Vagina (tissue), 2 donors: ENCODE results near the gene CYTH2. TPM values are rescaled to one million over a fixed set of nuclear protein-coding genes. Genes with fewer than 3 reads are reported as not detected.

Experiments
- DNase-seq, 2 donors: peaks; one replicate each; pipeline ENCODE4 v3.0.0-alpha.2; 2017; ENCODE audit errors: extremely low spot score in 2 of 2
- H3K27ac ChIP-seq: fragments of 200-600 bp; sonication (generic); one replicate; pipeline ENCODE4 v1.5.1; 2019
- H3K27me3 ChIP-seq: fragments of 200-600 bp; sonication (generic); one replicate; pipeline ENCODE4 v1.5.1; 2019
- H3K36me3 ChIP-seq, 2 donors: fragments of 200-600 bp; sonication (generic); one replicate each; pipeline ENCODE4 v1.5.1; 2017 to 2019
- H3K4me1 ChIP-seq: fragments of 200-600 bp; sonication (generic); one replicate; pipeline ENCODE4 v1.5.1; 2019
- H3K4me3 ChIP-seq, 2 donors: fragments of 200-600 bp; sonication (generic); 1 replicate in 1 of 2; 2 replicates in 1 of 2; pipeline ENCODE4 v1.5.1; 2016 to 2019
- H3K9me3 ChIP-seq: fragments of 200-600 bp; sonication (generic); one replicate; pipeline ENCODE4 v1.5.1; 2019
- POLR2A ChIP-seq, 2 donors: fragments of 450-650 bp; IDR thresholded peaks; one replicate each; pipeline ENCODE4 v1.6.1; 2017; ENCODE audit warnings: antibody characterized with exemption in 2 of 2, mild to moderate bottlenecking in 2 of 2, moderate library complexity in 2 of 2
- POLR2AphosphoS5 ChIP-seq, 2 donors: sonication (generic); formaldehyde crosslinking; IDR thresholded peaks; one replicate each; pipeline ENCODE4 v1.9.0; 2017; ENCODE audit warnings: antibody characterized with exemption in 2 of 2, mild to moderate bottlenecking in 2 of 2, low read depth in 1 of 2; ENCODE audit not compliant: insufficient read depth in 1 of 2
- intact Hi-C: fragments of 100-400 bp; cut with DNase I; formaldehyde crosslinking; loops from one replicate; pipeline ENCODE4 v1.15.1; 2023
- total RNA-seq: library from RNA; depleted of rRNA; stranded (reverse); fragments of >200 nt; gene quantifications from one replicate; pipeline ENCODE4 v1.2.3, GENCODE V29; 2016
- TF ChIP-seq, protein P1 (sequence below), 3 experiments: fragments of 450-650 bp in 2 of 3; fragments of 200-600 bp in 1 of 3; sonication (generic) in 1 of 3; IDR thresholded peaks; one replicate each; pipeline ENCODE4 v1.5.1; 2017 to 2019; ENCODE audit warnings: antibody characterized with exemption in 3 of 3, mild to moderate bottlenecking in 2 of 3, moderate library complexity in 2 of 3

The CYTH2 gene
- total RNA-seq, 1 donor from 2014 or later, result 87.2 TPM

DNA sequence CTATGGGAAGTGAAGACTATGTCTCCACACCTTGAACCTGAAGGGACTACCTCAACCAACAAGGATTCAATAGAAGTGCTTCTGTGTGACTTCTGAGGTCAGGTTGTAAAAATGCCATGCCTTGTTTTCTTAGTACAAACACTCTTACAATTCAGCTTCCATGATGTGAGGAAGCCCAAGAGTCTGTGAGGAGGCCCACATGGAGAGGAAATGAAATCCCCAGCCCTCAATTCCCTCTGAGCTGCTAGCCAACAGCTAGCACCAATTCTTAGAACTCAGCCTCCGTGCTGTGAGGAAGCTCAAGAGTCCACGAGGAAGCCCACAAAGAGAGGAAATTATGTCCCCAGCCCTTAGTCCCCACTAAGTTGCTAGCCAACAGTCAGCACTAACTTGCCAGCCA, 55.1 kb downstream of the CYTH2 start:
- H3K4me3 ChIP-seq, result no peak overlapping the region
- no peaks in the 10 kb centered on the region for H3K27me3 ChIP-seq
- DNase-seq, result no peak
- peaks cover 8% of the 10 kb centered on the region for H3K9me3 ChIP-seq
- no peak overlapping the region for H3K27ac ChIP-seq
- TF ChIP-seq POLR2A (IDR thresholded peaks at IDR 0.05) (no peak), POLR2AphosphoS5 (IDR thresholded peaks at IDR 0.05; ENCODE audit: insufficient read depth in 1 of 2, low read depth in 1 of 2) (no peak)
- TF ChIP-seq, protein P1, sequence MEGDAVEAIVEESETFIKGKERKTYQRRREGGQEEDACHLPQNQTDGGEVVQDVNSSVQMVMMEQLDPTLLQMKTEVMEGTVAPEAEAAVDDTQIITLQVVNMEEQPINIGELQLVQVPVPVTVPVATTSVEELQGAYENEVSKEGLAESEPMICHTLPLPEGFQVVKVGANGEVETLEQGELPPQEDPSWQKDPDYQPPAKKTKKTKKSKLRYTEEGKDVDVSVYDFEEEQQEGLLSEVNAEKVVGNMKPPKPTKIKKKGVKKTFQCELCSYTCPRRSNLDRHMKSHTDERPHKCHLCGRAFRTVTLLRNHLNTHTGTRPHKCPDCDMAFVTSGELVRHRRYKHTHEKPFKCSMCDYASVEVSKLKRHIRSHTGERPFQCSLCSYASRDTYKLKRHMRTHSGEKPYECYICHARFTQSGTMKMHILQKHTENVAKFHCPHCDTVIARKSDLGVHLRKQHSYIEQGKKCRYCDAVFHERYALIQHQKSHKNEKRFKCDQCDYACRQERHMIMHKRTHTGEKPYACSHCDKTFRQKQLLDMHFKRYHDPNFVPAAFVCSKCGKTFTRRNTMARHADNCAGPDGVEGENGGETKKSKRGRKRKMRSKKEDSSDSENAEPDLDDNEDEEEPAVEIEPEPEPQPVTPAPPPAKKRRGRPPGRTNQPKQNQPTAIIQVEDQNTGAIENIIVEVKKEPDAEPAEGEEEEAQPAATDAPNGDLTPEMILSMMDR (IDR thresholded peaks at IDR 0.05), result no peak
- H3K4me1 ChIP-seq, result no peaks in the 10 kb centered on the region
- H3K36me3 ChIP-seq, result no peaks in the 10 kb centered on the region
- intact Hi-C loops, result no loop called here

DNA sequence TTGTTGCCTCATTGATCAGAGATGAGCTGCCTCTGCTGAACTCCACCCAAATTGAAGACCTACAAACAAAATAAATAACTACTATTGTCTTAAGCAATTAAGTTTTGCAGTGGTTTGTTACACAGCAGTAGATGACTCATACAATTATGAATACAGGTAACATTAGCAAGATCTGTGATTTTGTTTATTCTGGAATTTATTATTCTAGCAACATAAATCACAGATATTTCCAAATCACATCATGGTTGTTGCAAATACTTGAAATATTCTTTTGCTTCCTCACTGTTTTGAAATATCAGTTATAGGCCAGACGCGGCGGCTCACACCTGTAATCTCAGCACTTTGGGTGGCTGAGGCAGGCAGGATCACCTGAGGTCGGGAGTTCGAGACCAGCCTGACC, 55.6 kb downstream of the CYTH2 start:
- Histone ChIP-seq H3K27me3 (no peaks in the 10 kb centered on the region), H3K36me3 (no peaks in the 10 kb centered on the region), H3K9me3 (peaks cover 8% of the 10 kb centered on the region), H3K27ac (no peak overlapping the region), H3K4me1 (no peaks in the 10 kb centered on the region), H3K4me3 (no peak overlapping the region)
- no peak for DNase-seq
- TF ChIP-seq POLR2AphosphoS5 (IDR thresholded peaks at IDR 0.05; ENCODE audit: insufficient read depth in 1 of 2, low read depth in 1 of 2) (no peak), POLR2A (IDR thresholded peaks at IDR 0.05) (no peak)
- TF ChIP-seq, protein P1 (IDR thresholded peaks at IDR 0.05), result no peak
- intact Hi-C loops, result no loop called here

DNA sequence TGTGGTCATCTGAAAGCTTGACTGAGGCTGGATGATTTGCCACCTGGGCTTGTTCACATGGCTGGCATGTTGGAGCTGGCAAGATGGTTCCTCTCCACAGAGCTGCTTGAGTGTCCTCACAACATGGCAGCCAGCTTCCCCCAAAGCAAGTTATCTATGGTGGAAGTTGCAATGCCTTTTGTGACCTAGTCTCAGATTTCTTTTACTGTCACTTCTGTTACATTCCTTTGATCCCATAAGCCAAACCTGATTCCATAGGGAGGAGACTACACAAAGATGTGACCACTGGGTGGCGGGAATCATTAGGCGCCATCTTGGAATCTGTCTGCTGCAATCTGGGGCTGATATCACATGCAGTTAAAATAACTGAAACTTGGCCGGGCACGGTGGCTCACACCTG, 60.0 kb downstream of the CYTH2 start:
- DNase-seq, result no peak
- Histone ChIP-seq H3K36me3 (no peaks in the 10 kb centered on the region), H3K27ac (no peak overlapping the region), H3K4me3 (no peak overlapping the region), H3K9me3 (peaks cover 8% of the 10 kb centered on the region), H3K27me3 (no peaks in the 10 kb centered on the region), H3K4me1 (no peaks in the 10 kb centered on the region)
- intact Hi-C loops, result no loop called here
- TF ChIP-seq, protein P1 (IDR thresholded peaks at IDR 0.05), result no peak
- TF ChIP-seq POLR2A (IDR thresholded peaks at IDR 0.05) (no peak), POLR2AphosphoS5 (IDR thresholded peaks at IDR 0.05; ENCODE audit: insufficient read depth in 1 of 2, low read depth in 1 of 2) (no peak)

DNA sequence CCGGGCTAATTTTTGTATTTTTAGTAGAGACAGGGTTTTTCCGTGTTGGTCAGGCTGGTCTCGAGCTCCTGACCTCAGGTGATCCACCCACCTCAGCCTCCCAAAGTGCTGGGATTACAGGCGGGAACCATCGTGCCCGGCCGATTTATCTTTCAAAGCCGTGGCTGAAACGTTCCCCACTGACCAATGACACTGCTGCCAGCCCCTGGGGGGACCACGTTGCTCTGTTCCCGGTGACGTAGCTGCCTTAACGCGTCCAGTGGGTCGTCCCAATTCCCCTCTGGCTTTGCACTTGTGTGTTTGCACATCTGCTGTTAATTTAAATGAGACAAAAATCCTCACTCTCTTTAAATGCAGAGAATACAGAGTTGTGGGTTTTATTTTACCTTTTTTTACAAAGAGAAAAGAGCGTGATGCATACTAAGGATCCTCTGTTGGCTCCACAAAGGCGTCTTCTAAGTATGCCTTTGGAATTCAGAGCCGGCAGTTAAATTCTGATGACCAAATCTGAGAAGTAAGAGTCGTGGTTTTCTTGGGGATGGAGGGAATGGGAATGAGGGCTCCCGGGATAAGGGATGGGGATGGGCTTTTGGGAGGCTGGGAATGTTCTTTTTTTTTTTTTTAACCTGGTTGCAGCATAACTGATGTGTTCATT, 61.0 kb downstream of the CYTH2 start:
- intact Hi-C loops, result no loop called here
- H3K36me3 ChIP-seq, result no peaks in the 10 kb centered on the region
- peaks cover 8% of the 10 kb centered on the region for H3K9me3 ChIP-seq
- no peak overlapping the region for H3K27ac ChIP-seq
- H3K4me3 ChIP-seq, result no peak overlapping the region
- TF ChIP-seq POLR2AphosphoS5 (IDR thresholded peaks at IDR 0.05; ENCODE audit: insufficient read depth in 1 of 2, low read depth in 1 of 2) (no peak), POLR2A (IDR thresholded peaks at IDR 0.05) (no peak)
- TF ChIP-seq, protein P1 (IDR thresholded peaks at IDR 0.05), result no peak
- no peaks in the 10 kb centered on the region for H3K4me1 ChIP-seq
- no peak for DNase-seq
- H3K27me3 ChIP-seq, result no peaks in the 10 kb centered on the region

DNA sequence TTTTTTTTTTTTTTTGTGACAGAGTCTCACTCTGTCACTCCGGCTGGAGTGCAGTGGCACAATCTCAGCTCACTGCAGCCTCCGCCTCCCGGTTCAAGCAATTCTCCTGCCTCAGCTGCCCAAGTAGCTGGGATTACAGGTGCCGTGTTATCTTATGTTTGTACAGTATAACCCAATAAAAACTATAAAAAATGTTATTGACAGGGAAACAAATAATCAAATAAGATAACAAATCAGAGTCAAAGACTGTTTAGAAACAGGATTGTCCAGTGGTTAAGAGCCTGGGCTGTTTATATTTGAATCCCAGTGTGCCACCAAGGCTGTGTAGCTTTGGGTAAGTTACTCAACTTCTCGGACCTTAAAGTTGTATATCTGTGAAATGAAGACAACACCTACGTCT, 61.6 kb downstream of the CYTH2 start:
- no peak for DNase-seq
- intact Hi-C loops, result no loop called here
- Histone ChIP-seq H3K27ac (no peak overlapping the region), H3K27me3 (no peaks in the 10 kb centered on the region), H3K36me3 (no peaks in the 10 kb centered on the region), H3K4me3 (no peak overlapping the region), H3K9me3 (peaks cover 8% of the 10 kb centered on the region), H3K4me1 (no peaks in the 10 kb centered on the region)
- TF ChIP-seq POLR2A (IDR thresholded peaks at IDR 0.05) (no peak), POLR2AphosphoS5 (IDR thresholded peaks at IDR 0.05; ENCODE audit: insufficient read depth in 1 of 2, low read depth in 1 of 2) (no peak)
- TF ChIP-seq, protein P1 (IDR thresholded peaks at IDR 0.05), result no peak
